SK-N-SH (cell line): ENCODE measurements around the gene MCM10. TPM values are rescaled to one million over a fixed set of nuclear protein-coding genes. Genes with fewer than 3 reads are reported as not detected.

Source experiments
- CTCF ChIA-PET: fragments of 300-600, 350-600 bp; formaldehyde crosslinking; extraction: SDS; loops from one replicate; lab custom pipeline; 2021; lab: Yijun Ruan, JAX
- POLR2A ChIA-PET: fragments of 350-600 bp; sonication (Branson Sonifier 250); formaldehyde crosslinking; extraction: SDS; loops from one replicate; lab custom pipeline; 2020; ENCODE audit warnings: antibody characterized with exemption, inconsistent platforms; lab: Yijun Ruan, JAX
- DNase-seq: peaks from one replicate; pipeline ENCODE4 v3.0.0; 2012
- H2AFZ ChIP-seq: fragments of 200-600 bp; sonication (generic); 2 replicates; pipeline ENCODE4 v1.8.1; 2016; ENCODE audit warnings: antibody characterized with exemption, mild to moderate bottlenecking, low read depth
- H3F3A ChIP-seq: fragments of 200-600 bp; sonication (generic); replicated peaks from 2 replicates; pipeline ENCODE3; 2016; ENCODE audit warnings: antibody characterized with exemption, mild to moderate bottlenecking; ENCODE audit not compliant: insufficient read depth
- H3K27ac ChIP-seq, 2 experiments: fragments of 200-500 bp in 1 of 2; fragments of 200-600 bp in 1 of 2; sonication (Bioruptor generic) in 1 of 2; sonication (generic), shearing (Covaris generic) in 1 of 2; 2 replicates each; pipeline versions ENCODE4 v1.5.1 to v1.6.1; 2014 to 2016; ENCODE audit warnings: low read depth in 2 of 2, inconsistent platforms in 1 of 2, low read length in 1 of 2, mild to moderate bottlenecking in 1 of 2, mixed read lengths in 1 of 2
- H3K27me3 ChIP-seq: fragments of 200-600 bp; sonication (generic), shearing (Covaris generic); 2 replicates; pipeline ENCODE4 v1.6.1; 2016; ENCODE audit warnings: mixed run types; ENCODE audit not compliant: insufficient read depth
- H3K36me3 ChIP-seq, 2 experiments: fragments of 200-500 bp in 1 of 2; fragments of 200-600 bp in 1 of 2; sonication (Bioruptor generic) in 1 of 2; sonication (generic) in 1 of 2; replicated peaks in 1 of 2; 2 replicates each; pipeline versions ENCODE3 to v1.5.1; 2014 to 2016; ENCODE audit warnings: low read length in 1 of 2, mild to moderate bottlenecking in 1 of 2; ENCODE audit not compliant: insufficient read depth in 2 of 2, control insufficient read depth in 1 of 2
- H3K4me1 ChIP-seq, 2 experiments: fragments of 200-500 bp in 1 of 2; fragments of 200-600 bp in 1 of 2; sonication (Bioruptor generic) in 1 of 2; sonication (generic), shearing (Covaris generic) in 1 of 2; 2 replicates each; pipeline versions ENCODE4 v1.5.1 to v1.6.1; 2014 to 2016; ENCODE audit warnings: low read depth in 1 of 2, low read length in 1 of 2, mixed run types in 1 of 2; ENCODE audit not compliant: insufficient read depth in 2 of 2, control insufficient read depth in 1 of 2
- H3K4me2 ChIP-seq: fragments of 200-600 bp; sonication (generic), shearing (Covaris generic); 2 replicates; pipeline ENCODE4 v1.6.1; 2017; ENCODE audit warnings: mixed run types
- H3K4me3 ChIP-seq, 2 experiments: fragments of 200-500 bp in 1 of 2; fragments of 200-600 bp in 1 of 2; sonication (Bioruptor generic) in 1 of 2; sonication (generic), shearing (Covaris generic) in 1 of 2; 2 replicates each; pipeline versions ENCODE4 v1.5.1 to v1.8.1; 2014 to 2016; ENCODE audit warnings: low read depth in 2 of 2, inconsistent platforms in 1 of 2, low read length in 1 of 2, mild to moderate bottlenecking in 1 of 2, mixed read lengths in 1 of 2, moderate library complexity in 1 of 2
- H3K79me2 ChIP-seq: fragments of 200-600 bp; sonication (generic); 2 replicates; pipeline ENCODE4 v1.8.1; 2017; ENCODE audit warnings: mild to moderate bottlenecking; ENCODE audit not compliant: insufficient read depth
- H3K9ac ChIP-seq: fragments of 200-600 bp; sonication (generic); 2 replicates; pipeline ENCODE4 v1.6.1; 2017; ENCODE audit warnings: mixed run types
- H3K9me2 ChIP-seq: fragments of 200-600 bp; sonication (generic); 2 replicates; pipeline ENCODE4 v1.6.1; 2017; ENCODE audit warnings: mixed run types
- H3K9me3 ChIP-seq: fragments of 200-600 bp; sonication (generic); 2 replicates; pipeline ENCODE4 v1.6.1; 2017; ENCODE audit warnings: mixed run types, mild to moderate bottlenecking, moderate library complexity
- H4K20me1 ChIP-seq: fragments of 200-600 bp; sonication (generic); 2 replicates; pipeline ENCODE4 v1.6.1; 2017; ENCODE audit warnings: mild to moderate bottlenecking, mixed run types; ENCODE audit not compliant: insufficient read depth
- EP300 ChIP-seq, 2 experiments: IDR thresholded peaks; 2 replicates each; pipeline versions ENCODE4 v1.4.0 to v1.6.1; 2012; ENCODE audit warnings: borderline replicate concordance in 1 of 2, low read depth in 1 of 2, low read length in 1 of 2
- EZH2phosphoT487 ChIP-seq: fragments of 200-600 bp; sonication (generic); IDR thresholded peaks from 2 replicates; pipeline ENCODE4 v1.6.1; 2017; ENCODE audit warnings: low read depth, mixed run types, mild to moderate bottlenecking, antibody characterized with exemption, moderate library complexity, borderline replicate concordance
- FOXM1 ChIP-seq: IDR thresholded peaks from 2 replicates; pipeline ENCODE4 v1.4.0; 2012; ENCODE audit warnings: low read depth, mild to moderate bottlenecking
- GABPA ChIP-seq: IDR thresholded peaks from 2 replicates; pipeline ENCODE4 v1.4.0; 2012; ENCODE audit warnings: low read depth, mild to moderate bottlenecking
- JUND ChIP-seq: IDR thresholded peaks from 2 replicates; pipeline ENCODE4 v1.4.0; 2012
- MEF2A ChIP-seq: IDR thresholded peaks from 2 replicates; pipeline ENCODE4 v1.4.0; 2012; ENCODE audit warnings: low read depth, borderline replicate concordance
- MXI1 ChIP-seq: IDR thresholded peaks from 2 replicates; pipeline ENCODE4 v1.6.1; 2012; ENCODE audit warnings: mild to moderate bottlenecking, low read depth, low read length, improper control_type of control experiment
- RAD21 ChIP-seq: IDR thresholded peaks from 2 replicates; pipeline ENCODE4 v1.6.1; 2012; ENCODE audit warnings: mild to moderate bottlenecking, low read length
- RCOR1 ChIP-seq: fragments of 150-350 bp; IDR thresholded peaks from 2 replicates; pipeline ENCODE4 v1.6.1; 2017; ENCODE audit warnings: antibody characterized with exemption, low read length
- RFX5 ChIP-seq: IDR thresholded peaks from 2 replicates; pipeline ENCODE4 v1.6.1; 2012; ENCODE audit warnings: mild to moderate bottlenecking, improper control_type of control experiment, low read length
- RXRA ChIP-seq: IDR thresholded peaks from 2 replicates; pipeline ENCODE4 v1.4.0; 2012; ENCODE audit warnings: low read depth, mild to moderate bottlenecking, borderline replicate concordance
- SIN3A ChIP-seq: IDR thresholded peaks from 2 replicates; pipeline ENCODE4 v1.6.1; 2012; ENCODE audit warnings: low read depth, mild to moderate bottlenecking, low read length, moderate library complexity, borderline replicate concordance
- SMC3 ChIP-seq: IDR thresholded peaks from 2 replicates; pipeline ENCODE4 v1.6.1; 2012; ENCODE audit warnings: low read depth, low read length, improper control_type of control experiment
- TAF1 ChIP-seq: IDR thresholded peaks from 2 replicates; pipeline ENCODE4 v1.6.1; 2012; ENCODE audit warnings: low read depth, mild to moderate bottlenecking, low read length, moderate library complexity, borderline replicate concordance
- WGBS: methylation state at CpG from one replicate; pipeline ENCODE4 v1.1.6; 2017; ENCODE audit warnings: low lambda C conversion rate; 5-methylcytosine and 5-hydroxymethylcytosine counted together
- polyA plus RNA-seq, 3 experiments: library from polyadenylated mRNA; depleted of rRNA; stranded (reverse); fragments of >200 nt; gene quantifications; 2 replicates each; pipeline ENCODE4 v1.2.3, GENCODE V29; 2012
- TF ChIP-seq, protein P1 (sequence below): fragments of 200-600 bp; sonication (generic); IDR thresholded peaks from 2 replicates; pipeline ENCODE4 v1.6.1; 2017; ENCODE audit warnings: antibody characterized with exemption, mild to moderate bottlenecking, moderate library complexity

MCM10 gene
- polyA plus RNA-seq, 1 of the 3 experiments (the other 2 are of a cell fraction): 5.1 TPM

DNA sequence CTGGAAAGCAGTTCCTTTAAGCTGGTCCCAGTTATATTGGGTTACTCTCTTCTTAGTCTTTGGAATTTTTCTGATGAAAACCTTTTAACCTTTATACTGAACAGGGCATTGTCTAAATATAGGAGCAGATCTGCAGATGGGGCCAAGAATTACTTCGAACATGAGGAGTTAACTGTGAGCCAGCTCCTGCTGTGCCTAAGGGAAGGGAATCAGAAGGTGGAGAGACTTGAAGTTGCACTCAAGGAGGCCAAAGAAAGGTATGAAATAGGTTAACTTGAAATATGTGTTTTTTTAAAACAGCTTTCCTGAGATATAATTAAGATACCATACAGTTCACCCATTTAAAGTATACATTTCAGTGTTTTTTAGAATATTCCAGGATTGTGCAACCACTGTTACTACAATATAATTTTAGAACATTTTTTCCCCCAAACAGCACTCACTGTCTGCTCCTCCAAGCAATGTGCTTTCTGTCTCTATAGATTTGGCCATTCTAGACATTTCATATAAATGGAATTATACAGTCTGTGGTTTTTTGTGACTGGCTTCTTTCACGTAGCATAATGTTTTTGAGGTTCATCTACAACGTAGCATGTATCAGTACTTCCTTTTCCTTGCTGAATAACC, 42.5 kb upstream of the MCM10 start:
- Histone ChIP-seq H3K9me3 (no peaks in the 10 kb centered on the region), H3K79me2 (no peaks in the 10 kb centered on the region; the same call in 1 of the 2 replicates), H3K36me3 (peaks cover 51 to 53% of the 10 kb centered on the region in 2 experiments), H3K27me3 (no peaks in the 10 kb centered on the region), H3F3A (peaks cover 3% of the 10 kb centered on the region), H4K20me1 (no peaks in the 10 kb centered on the region), H3K4me3 (no peak overlapping the region), H2AFZ (no peak overlapping the region), H3K9me2 (no peaks in the 10 kb centered on the region)
- POLR2A ChIA-PET: no interaction called here
- WGBS: 86% methylated on average over 3 of the region's 3 CpGs
- no peak for DNase-seq
- no peak for TF ChIP-seq MXI1
- TF ChIP-seq RCOR1: no peak
- TF ChIP-seq RAD21: no peak
- TF ChIP-seq RXRA: no peak
- TF ChIP-seq, protein P1, sequence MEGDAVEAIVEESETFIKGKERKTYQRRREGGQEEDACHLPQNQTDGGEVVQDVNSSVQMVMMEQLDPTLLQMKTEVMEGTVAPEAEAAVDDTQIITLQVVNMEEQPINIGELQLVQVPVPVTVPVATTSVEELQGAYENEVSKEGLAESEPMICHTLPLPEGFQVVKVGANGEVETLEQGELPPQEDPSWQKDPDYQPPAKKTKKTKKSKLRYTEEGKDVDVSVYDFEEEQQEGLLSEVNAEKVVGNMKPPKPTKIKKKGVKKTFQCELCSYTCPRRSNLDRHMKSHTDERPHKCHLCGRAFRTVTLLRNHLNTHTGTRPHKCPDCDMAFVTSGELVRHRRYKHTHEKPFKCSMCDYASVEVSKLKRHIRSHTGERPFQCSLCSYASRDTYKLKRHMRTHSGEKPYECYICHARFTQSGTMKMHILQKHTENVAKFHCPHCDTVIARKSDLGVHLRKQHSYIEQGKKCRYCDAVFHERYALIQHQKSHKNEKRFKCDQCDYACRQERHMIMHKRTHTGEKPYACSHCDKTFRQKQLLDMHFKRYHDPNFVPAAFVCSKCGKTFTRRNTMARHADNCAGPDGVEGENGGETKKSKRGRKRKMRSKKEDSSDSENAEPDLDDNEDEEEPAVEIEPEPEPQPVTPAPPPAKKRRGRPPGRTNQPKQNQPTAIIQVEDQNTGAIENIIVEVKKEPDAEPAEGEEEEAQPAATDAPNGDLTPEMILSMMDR: no peak
- TF ChIP-seq TAF1: no peak
- TF ChIP-seq SIN3A: no peak
- TF ChIP-seq EZH2phosphoT487: no peak
- TF ChIP-seq, all 33 proteins: peak for 0
- H3K27ac ChIP-seq: no peak overlapping the region
- H3K4me2 ChIP-seq: no peak overlapping the region
- H3K4me1 ChIP-seq: no peaks in the 10 kb centered on the region
- CTCF ChIA-PET: interaction anchor here (1.5 kb wide), 1 partner anchor 19 kb away, joined by 7 read pairs; the partner anchor contains the start of gene OPTN
- H3K9ac ChIP-seq: no peak overlapping the region

GRCh38 chr10:13120786-13121499, 40.4 kb upstream of the MCM10 start:
- Histone ChIP-seq H3K4me3 (no peak overlapping the region), H3F3A (no peaks in the 10 kb centered on the region), H3K27me3 (no peaks in the 10 kb centered on the region), H2AFZ (no peak overlapping the region), H3K27ac (no peak overlapping the region), H3K4me1 (no peaks in the 10 kb centered on the region), H3K4me2 (no peak overlapping the region), H4K20me1 (no peaks in the 10 kb centered on the region), H3K79me2 (no peaks in the 10 kb centered on the region; the same call in 1 of the 2 replicates), H3K9me2 (no peaks in the 10 kb centered on the region), H3K36me3 (peaks cover 56 to 65% of the 10 kb centered on the region in 2 experiments), H3K9ac (no peak overlapping the region), H3K9me3 (no peaks in the 10 kb centered on the region)
- 95% methylated on average over 10 of the region's 10 CpGs for WGBS
- ChIA-PET POLR2A (no interaction called here), CTCF (interaction anchor here (0.7 kb wide), 1 partner anchor 101 kb away, joined by 3 read pairs; no protein-coding TSS in a partner anchor)
- TF ChIP-seq FOXM1 (no peak), GABPA (no peak), MEF2A (no peak), RFX5 (no peak), EP300 (IDR thresholded peaks at IDR 0.05; ENCODE audit: borderline replicate concordance in 1 of 2, low read depth in 1 of 2, low read length in 1 of 2) (no peak), SMC3 (no peak), JUND (no peak), MXI1 (no peak)
- no peak for DNase-seq
